NK-92 (cell line): ENCODE data around the gene VEGFB.

Source experiments
- DNase-seq: peaks from one replicate; lab custom pipeline; 2025; ENCODE audit not compliant: unreplicated experiment; lab: John Stamatoyannopoulos, UW

The VEGFB gene

GRCh38 chr11:64276653-64277431 lies 42.5 kb downstream of the VEGFB start:
- no peak for DNase-seq

DNA sequence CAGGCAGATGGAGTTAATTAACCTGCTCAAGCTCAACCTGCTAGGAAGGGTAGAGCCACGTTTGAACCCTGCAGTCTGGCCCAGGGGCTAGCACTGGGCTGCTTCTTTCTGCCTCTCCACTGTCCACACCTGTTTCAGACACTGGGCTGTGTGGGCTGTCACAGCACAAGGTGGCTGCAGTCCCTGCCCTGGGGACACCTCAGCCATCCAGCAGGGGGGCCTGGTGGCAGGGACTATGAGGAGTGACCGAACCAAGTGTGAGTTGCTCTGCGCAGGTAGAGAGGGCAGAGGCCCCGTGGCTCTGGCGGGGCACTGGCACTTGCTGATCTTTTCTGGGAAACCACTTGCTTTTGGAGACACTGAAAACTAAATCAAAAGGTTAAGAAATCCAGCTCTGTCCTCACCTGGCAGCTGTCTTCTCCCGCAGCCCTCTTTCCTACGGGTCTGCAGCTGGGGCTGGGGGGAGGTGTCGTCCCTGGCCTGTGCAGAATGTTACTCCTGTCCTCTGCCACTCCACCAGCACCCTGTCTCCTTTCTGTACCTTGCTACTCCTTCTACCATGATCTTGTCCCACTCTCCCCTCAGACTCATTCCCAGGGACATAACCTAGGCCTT lies 44.3 kb downstream of the VEGFB start:
- no peak for DNase-seq

- DNase-seq: no peak
These were observed 47.8 kb downstream of the VEGFB start for GRCh38 chr11:64281957-64282770.

GRCh38 chr11:64283092-64283491 lies 48.7 kb downstream of the VEGFB start:
- no peak for DNase-seq

DNA sequence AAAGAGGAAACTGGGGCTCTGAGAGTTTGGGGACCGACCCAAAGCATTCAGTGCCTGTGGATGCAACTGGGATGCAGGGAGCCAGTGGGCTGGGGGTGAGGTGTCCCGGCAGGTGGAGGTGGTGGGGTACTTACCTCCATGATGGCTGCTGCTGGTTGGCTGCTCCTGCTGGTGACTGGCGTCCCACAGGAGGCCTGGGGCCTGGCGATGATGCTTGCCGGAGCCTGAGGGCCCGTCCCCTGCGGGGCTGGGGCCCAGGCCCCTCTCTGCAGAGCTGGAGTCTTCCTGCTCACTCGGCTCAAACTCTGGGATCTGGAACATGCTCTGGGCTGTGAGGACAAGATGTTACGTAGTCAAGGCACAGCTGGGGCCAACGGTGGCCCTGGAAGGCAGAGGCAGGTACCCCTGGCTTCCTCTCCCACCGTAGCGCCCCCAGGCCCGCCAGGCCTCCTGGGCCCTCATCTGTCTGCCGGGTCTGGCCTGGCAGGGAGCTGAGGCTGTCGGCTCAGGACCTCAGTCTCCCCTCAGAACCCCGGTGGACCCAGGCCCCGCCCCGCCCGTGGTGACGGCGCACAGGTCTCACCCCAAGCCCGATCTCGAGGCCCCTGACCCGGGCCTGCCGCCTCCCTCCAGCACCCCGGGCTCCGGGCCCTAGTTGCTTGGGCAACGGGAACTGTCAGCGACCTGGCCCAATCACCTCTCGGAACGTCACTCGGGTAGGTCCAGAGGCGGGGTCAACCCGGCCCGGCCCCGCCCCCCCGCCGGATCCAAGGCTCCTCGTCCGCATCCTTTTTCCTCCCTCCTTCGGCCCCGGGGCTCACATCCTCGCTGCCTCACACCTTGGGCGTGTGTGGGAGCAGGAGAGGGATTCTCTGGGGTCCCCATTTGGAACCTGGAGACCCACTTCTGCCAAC lies 49.9 kb downstream of the VEGFB start, which contains the start of gene BAD:
Gene BAD (minus strand): TSS at position 618 of the 914 bp plus-strand sequence. CDS start 297 bp downstream, at position 321.
- peak; percentile 65 for DNase-seq

DNA sequence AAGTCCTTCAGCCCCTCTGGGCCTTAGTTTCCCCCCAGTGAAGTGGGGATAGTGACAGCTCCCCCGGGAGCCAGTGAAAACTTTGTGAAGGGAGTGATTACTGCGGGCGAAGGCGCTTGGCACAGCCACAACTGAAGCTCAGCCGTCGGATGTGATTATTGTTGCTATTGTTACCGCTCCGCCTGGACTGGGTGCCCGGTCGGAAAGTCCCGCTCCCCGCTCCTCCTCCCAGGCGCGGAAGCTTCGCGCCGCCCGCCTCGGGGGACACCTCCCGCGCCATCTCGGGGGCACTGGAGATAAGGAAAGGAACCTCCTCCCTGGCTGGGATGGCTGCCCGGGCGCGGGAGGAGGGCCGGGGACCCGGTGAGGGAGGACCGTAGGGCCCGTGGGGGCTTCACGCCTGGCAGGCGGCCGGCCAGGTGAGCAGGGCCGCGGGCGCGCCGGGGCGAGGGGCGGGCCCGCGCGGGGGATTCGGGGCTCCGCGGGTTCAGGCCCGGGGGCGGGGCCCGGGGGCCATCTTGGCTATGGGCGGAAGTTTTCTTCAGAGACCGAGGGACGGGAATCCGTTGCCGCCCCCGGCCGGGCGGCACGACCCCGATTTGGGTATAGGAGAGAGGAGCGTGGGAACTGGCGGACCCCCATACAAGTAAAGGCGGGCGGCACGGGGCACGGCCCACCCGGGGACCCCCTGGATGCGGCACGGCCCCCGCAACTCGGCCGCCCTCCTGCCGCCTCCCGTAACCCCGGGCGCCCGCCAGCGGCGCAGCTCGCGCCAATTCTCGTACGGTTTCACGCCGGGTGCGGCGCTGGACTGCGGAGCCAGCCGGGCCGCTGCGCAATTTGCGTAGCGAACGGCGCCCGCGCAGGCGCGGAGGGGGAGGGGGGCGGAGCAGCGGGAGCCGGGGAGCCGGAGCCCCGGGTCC lies 50.8 kb downstream of the VEGFB start, which contains the start of gene GPR137:
Gene GPR137 (plus strand): TSS at position 887 of the 923 bp plus-strand sequence. CDS start 677 bp downstream, outside the sequence.
- DNase-seq: peak; percentile 40

- DNase-seq: no peak
These were observed 51.8 kb downstream of the VEGFB start for GRCh38 chr11:64285885-64286800.

- DNase-seq: no peak
These were observed 52.4 kb downstream of the VEGFB start for GRCh38 chr11:64286801-64287159.

- no peak for DNase-seq
These were observed 53.4 kb downstream of the VEGFB start for GRCh38 chr11:64287676-64288352.

GRCh38 chr11:64288353-64288750 lies 54.0 kb downstream of the VEGFB start:
- DNase-seq: no peak
